DND-41 (cell line): Measurements from ENCODE around the gene MAB21L4.

Source experiments
- CTCF ChIP-seq: IDR thresholded peaks from 2 replicates; pipeline ENCODE4 v1.5.1; 2012; ENCODE audit warnings: borderline replicate concordance, low read length, moderate library complexity, mild to moderate bottlenecking; ENCODE audit not compliant: poor library complexity, severe bottlenecking; ENCODE audit errors: extremely low read depth
- EZH2 ChIP-seq: IDR thresholded peaks from 3 replicates; pipeline ENCODE4 v1.6.1; 2012; ENCODE audit warnings: borderline replicate concordance, low read depth, mild to moderate bottlenecking, moderate library complexity, low read length, inconsistent platforms; ENCODE audit not compliant: severe bottlenecking

- TF ChIP-seq CTCF (no peak), EZH2 (no peak)
Observed at GRCh38 chr2:240873805-240874714, 21.9 kb downstream of the MAB21L4 start.
